ENCODE data around the gene MRPS2. TPM values are rescaled to one million over a fixed set of nuclear protein-coding genes. Genes with fewer than 3 reads are reported as not detected.

Gene MRPS2
- total and polyA plus RNA-seq, 2 of the 4 experiments (the other 2 are of a cell fraction), result 53.1 to 104 TPM

DNA sequence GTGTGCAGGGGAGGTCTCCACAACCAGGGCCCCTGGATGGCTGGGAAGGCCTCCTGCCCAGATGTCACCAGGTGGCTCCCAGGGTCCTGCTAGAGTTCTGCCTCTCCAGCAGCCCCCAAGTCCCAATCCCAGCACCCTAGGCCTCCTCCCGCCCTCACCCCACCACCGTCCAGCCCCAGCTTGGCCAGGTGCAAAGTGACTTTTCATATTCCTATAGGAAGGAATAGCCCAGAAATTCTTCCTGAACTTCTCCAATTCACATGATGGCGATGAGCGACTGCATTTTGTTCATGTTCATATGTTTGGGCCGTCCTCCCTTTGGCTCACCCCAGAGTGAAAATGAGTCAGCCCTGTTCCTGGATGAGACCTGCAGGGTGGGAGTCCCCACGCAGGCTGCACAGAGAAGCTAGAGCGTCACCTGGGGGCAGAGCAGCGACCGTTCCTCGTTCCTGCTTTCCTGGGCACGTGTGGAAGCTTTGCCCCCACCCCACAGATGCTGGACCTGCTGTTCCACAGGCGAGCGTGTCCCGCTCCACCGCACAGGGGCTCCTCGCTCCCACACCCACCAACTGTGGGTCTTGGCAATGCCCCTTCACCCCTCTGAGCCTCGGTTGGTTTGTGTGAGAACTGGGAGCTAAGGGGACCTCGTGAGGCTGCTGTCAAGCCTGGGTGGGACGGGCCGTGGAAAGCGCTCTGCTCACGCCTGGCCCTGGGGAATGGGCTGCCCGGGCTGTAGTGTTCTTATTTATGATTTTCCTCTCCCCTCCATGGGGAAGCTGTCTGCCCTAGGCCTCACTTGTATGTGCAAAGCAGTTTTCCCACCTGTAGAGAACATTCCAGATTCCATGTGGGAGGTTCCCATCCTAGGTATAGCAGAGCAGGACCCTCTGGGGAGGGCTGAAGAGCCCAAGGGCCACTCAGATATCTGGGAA is 6.9 kb downstream of the MRPS2 start (continued):
- no peak for TF ChIP-seq FOS (IDR thresholded peaks at IDR 0.05; ENCODE audit: low read depth, low read length)

DNA sequence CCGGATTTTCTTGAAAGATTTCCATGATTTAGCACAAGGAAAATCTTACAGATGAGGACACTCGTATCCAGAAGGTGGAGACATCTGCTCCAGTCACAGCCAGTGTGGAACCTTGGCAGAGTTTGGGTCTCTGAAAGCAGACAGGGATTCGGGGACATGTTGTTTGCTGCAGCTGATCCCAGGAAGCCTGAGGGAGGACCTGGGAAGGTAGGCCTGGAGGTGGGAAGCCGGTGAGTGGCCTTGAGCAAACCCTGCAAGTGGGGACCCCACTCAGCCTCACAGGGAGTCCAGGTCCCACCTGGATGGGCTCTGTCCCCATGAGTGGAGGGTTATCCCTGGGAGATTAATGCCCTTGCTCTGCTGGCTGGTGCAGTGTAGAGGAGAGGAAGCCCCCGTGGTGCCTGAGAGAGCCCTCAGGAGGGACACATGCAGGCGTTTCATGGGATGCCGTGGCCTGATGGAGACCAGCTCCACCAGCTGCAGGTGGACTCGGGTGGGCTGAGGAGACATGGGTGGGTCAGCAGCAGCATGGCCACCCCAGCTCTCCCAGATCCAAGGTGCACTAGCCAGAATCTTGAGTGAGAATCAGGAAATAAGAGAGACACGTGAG is 7.8 kb downstream of the MRPS2 start:
- no peak overlapping the region for H2BK5ac ChIP-seq (ENCODE audit: low read depth, low read length, poor library complexity, severe bottlenecking)
- no peak overlapping the region for H2AK9ac ChIP-seq (replicated peaks; ENCODE audit: low read depth, low read length, poor library complexity)
- H3K36me3 ChIP-seq (ENCODE audit: control insufficient read depth, insufficient read depth, low read length), result peaks cover 17% of the 10 kb centered on the region
- ATAC-seq (ENCODE audit: low read depth) (no peak), DNase-seq (no peak)
- ChIA-PET POLR2A (ENCODE audit: unreplicated experiment) (no interaction called here), CTCF (no interaction called here)
- no peak overlapping the region for H4K8ac ChIP-seq (ENCODE audit: low read depth in 2 of 2, low read length in 2 of 2)
- H4K20me1 ChIP-seq (ENCODE audit: insufficient read depth, low read length), result peaks cover 16% of the 10 kb centered on the region
- H3K4me3 ChIP-seq (ENCODE audit: insufficient read depth, low read depth, low read length), result no peak overlapping the region
- H3K56ac ChIP-seq (ENCODE audit: extremely low read depth, insufficient read depth, low read length), result no peak overlapping the region
- no peaks in the 10 kb centered on the region for H3K9me3 ChIP-seq (ENCODE audit: control insufficient read depth, insufficient read depth, low read length)
- H3K79me1 ChIP-seq (ENCODE audit: low read depth in 1 of 2, low read length in 2 of 2), result peaks cover 0 to 13% of the 10 kb centered on the region in 2 experiments; a peak in 1 of 4 replicates
- 56% methylated on average over 4 of the region's 9 CpGs; no CpG with 5 or more reads in 1 of the 2 experiments for WGBS, 2 experiments (ENCODE audit: extremely low coverage in 2 of 2, insufficient read length in 1 of 2)
- no peak overlapping the region for H3K27ac ChIP-seq (ENCODE audit: insufficient read depth, low read length)
- intact Hi-C loops (cut with micrococcal nuclease) (no loop called here), dilution Hi-C loops (cut with HindIII; ENCODE audit: low sequenced_read_pairs, unreplicated experiment) (no loop called here), in situ Hi-C loops (cut with MboI; ENCODE audit: low sequenced_read_pairs) (no loop called here)
- no peak overlapping the region for H2BK20ac ChIP-seq (ENCODE audit: low read depth, low read length)
- H2BK120ac ChIP-seq (ENCODE audit: low read depth, low read length), result no peak overlapping the region
- no peak for TF ChIP-seq RAD21 (IDR thresholded peaks at IDR 0.05; ENCODE audit: low read length)
- TF ChIP-seq RCOR1 (IDR thresholded peaks at IDR 0.05; ENCODE audit: insufficient replicate concordance, low read length), result no peak
- no peak for TF ChIP-seq BHLHE40 (IDR thresholded peaks at IDR 0.05; ENCODE audit: low read depth, low read length)
- no peak for TF ChIP-seq CHD1 (IDR thresholded peaks at IDR 0.05; ENCODE audit: low read depth, low read length)
- TF ChIP-seq SMC3 (IDR thresholded peaks at IDR 0.05; ENCODE audit: low read depth, low read length), result no peak
- no peak for TF ChIP-seq RFX5 (IDR thresholded peaks at IDR 0.05; ENCODE audit: low read depth, low read length)
- H3K4ac ChIP-seq (ENCODE audit: low read depth, low read length), result no peak overlapping the region
- H3K27me3 ChIP-seq (ENCODE audit: control insufficient read depth, insufficient read depth, low read length), result peaks cover 2% of the 10 kb centered on the region; the same call in 1 of the 2 replicates
- no TSS peak for BruUV-seq (replicated peaks)
- H2AK5ac ChIP-seq (ENCODE audit: low read depth, low read length), result no peak overlapping the region
- H3K23ac ChIP-seq (ENCODE audit: low read depth, low read length), result no peak overlapping the region
- H4K91ac ChIP-seq (ENCODE audit: insufficient read depth, low read depth, low read length), result no peak overlapping the region
- no peaks in the 10 kb centered on the region for H3K4me1 ChIP-seq (ENCODE audit: control insufficient read depth, insufficient read depth, low read length)
- H3K18ac ChIP-seq (ENCODE audit: low read depth, low read length), result no peak overlapping the region
- no peak overlapping the region for H4K5ac ChIP-seq (ENCODE audit: low read depth, low read length)
- H2BK15ac ChIP-seq (ENCODE audit: low read depth, low read length), result no peak overlapping the region
- peak overlapping the region; percentile 14 for H2AFZ ChIP-seq (replicated peaks; ENCODE audit: low read length, poor library complexity)
- no peaks in the 10 kb centered on the region for H3K9me1 ChIP-seq (ENCODE audit: insufficient read depth, low read length)
- H3K14ac ChIP-seq (replicated peaks; ENCODE audit: low read depth, low read length), result no peak overlapping the region
- no peak overlapping the region for H3K9ac ChIP-seq (ENCODE audit: low read depth, low read length)
- no peak overlapping the region for H3K4me2 ChIP-seq (ENCODE audit: low read depth, low read length)
